IMR-90 (cell line): ENCODE measurements around the gene MRM1. TPM values are rescaled to one million over a fixed set of nuclear protein-coding genes. Genes with fewer than 3 reads are reported as not detected.

Experiments used
- ATAC-seq: fragments of 200-7000 bp; cut with Tn5 transposase; 2 replicates; pipeline ENCODE4 v1.9.1; 2020; ENCODE audit warnings: low read depth, mild to moderate bottlenecking, moderate library complexity
- BruUV-seq: library from RNA; stranded (reverse); fragments of 400-500 nt; replicated peaks from 2 replicates; lab custom pipeline; 2021; lab: Mats Ljungman, UMichigan
- CTCF ChIA-PET: fragments of 300-600 bp; formaldehyde crosslinking; extraction: SDS; loops from one replicate; lab custom pipeline; 2021; ENCODE audit warnings: antibody characterized with exemption; lab: Yijun Ruan, JAX
- POLR2A ChIA-PET: fragments of 300-600 bp; sonication (Branson Sonifier 250); formaldehyde crosslinking; loops from one replicate; lab custom pipeline; 2022; ENCODE audit warnings: antibody characterized with exemption; ENCODE audit not compliant: unreplicated experiment; lab: Charles Lee
- DNase-seq: peaks from one replicate; pipeline ENCODE4 v3.0.0; 2013
- H2AFZ ChIP-seq: replicated peaks from 2 replicates; pipeline ENCODE3; 2013; ENCODE audit warnings: low read length, mild to moderate bottlenecking; ENCODE audit not compliant: poor library complexity
- H2AK5ac ChIP-seq: 2 replicates; pipeline ENCODE4 v1.6.1; 2013; ENCODE audit warnings: low read depth, low read length, inconsistent platforms
- H2AK9ac ChIP-seq: replicated peaks from 2 replicates; pipeline ENCODE3; 2013; ENCODE audit warnings: mild to moderate bottlenecking, low read depth, low read length, moderate library complexity; ENCODE audit not compliant: poor library complexity
- H2BK120ac ChIP-seq: 2 replicates; pipeline ENCODE4 v1.6.1; 2013; ENCODE audit warnings: low read depth, low read length, inconsistent platforms
- H2BK15ac ChIP-seq: 3 replicates; pipeline ENCODE4 v1.6.1; 2013; ENCODE audit warnings: low read depth, low read length, inconsistent platforms
- H2BK20ac ChIP-seq: 2 replicates; pipeline ENCODE4 v1.6.1; 2013; ENCODE audit warnings: low read depth, mild to moderate bottlenecking, inconsistent platforms, low read length, moderate library complexity
- H2BK5ac ChIP-seq: 2 replicates; pipeline ENCODE4 v1.6.1; 2013; ENCODE audit warnings: mild to moderate bottlenecking, low read depth, low read length, inconsistent platforms; ENCODE audit not compliant: poor library complexity, severe bottlenecking
- H3K14ac ChIP-seq: replicated peaks from 2 replicates; pipeline ENCODE4 v1.6.1; 2013; ENCODE audit warnings: low read depth, low read length, inconsistent platforms
- H3K18ac ChIP-seq: 2 replicates; pipeline ENCODE4 v1.6.1; 2013; ENCODE audit warnings: low read depth, low read length, control low read depth
- H3K23ac ChIP-seq: 2 replicates; pipeline ENCODE4 v1.6.1; 2013; ENCODE audit warnings: low read depth, low read length, inconsistent platforms
- H3K27ac ChIP-seq: 2 replicates; pipeline ENCODE4 v1.5.1; 2013; ENCODE audit warnings: mild to moderate bottlenecking, control low read depth, low read length; ENCODE audit not compliant: insufficient read depth
- H3K27me3 ChIP-seq: 2 replicates; pipeline ENCODE4 v1.6.1; 2013; ENCODE audit warnings: low read length; ENCODE audit not compliant: control insufficient read depth, insufficient read depth
- H3K36me3 ChIP-seq: 2 replicates; pipeline ENCODE4 v1.6.1; 2013; ENCODE audit warnings: low read length, mixed read lengths; ENCODE audit not compliant: control insufficient read depth, insufficient read depth
- H3K4ac ChIP-seq: 2 replicates; pipeline ENCODE4 v1.6.1; 2013; ENCODE audit warnings: low read depth, low read length, inconsistent platforms
- H3K4me1 ChIP-seq: 2 replicates; pipeline ENCODE4 v1.6.1; 2013; ENCODE audit warnings: low read length, mixed read lengths; ENCODE audit not compliant: control insufficient read depth, insufficient read depth
- H3K4me2 ChIP-seq: 2 replicates; pipeline ENCODE4 v1.6.1; 2013; ENCODE audit warnings: low read depth, mild to moderate bottlenecking, control low read depth, low read length, moderate library complexity
- H3K4me3 ChIP-seq: 2 replicates; pipeline ENCODE4 v1.5.1; 2013; ENCODE audit warnings: low read depth, mild to moderate bottlenecking, control low read depth, low read length, moderate library complexity; ENCODE audit not compliant: insufficient read depth
- H3K56ac ChIP-seq: 2 replicates; pipeline ENCODE4 v1.6.1; 2013; ENCODE audit warnings: low read length, inconsistent platforms; ENCODE audit not compliant: insufficient read depth; ENCODE audit errors: extremely low read depth
- H3K79me1 ChIP-seq, 2 experiments: 2 replicates each; pipeline ENCODE4 v1.6.1; 2013; ENCODE audit warnings: low read length in 2 of 2, inconsistent platforms in 1 of 2, low read depth in 1 of 2
- H3K9ac ChIP-seq: 2 replicates; pipeline ENCODE4 v1.6.1; 2013; ENCODE audit warnings: low read depth, low read length, control low read depth
- H3K9me1 ChIP-seq: 2 replicates; pipeline ENCODE4 v1.6.1; 2013; ENCODE audit warnings: low read length, inconsistent platforms; ENCODE audit not compliant: insufficient read depth
- H3K9me3 ChIP-seq: 2 replicates; pipeline ENCODE4 v1.6.1; 2013; ENCODE audit warnings: low read length; ENCODE audit not compliant: control insufficient read depth, insufficient read depth
- H4K20me1 ChIP-seq: 2 replicates; pipeline ENCODE4 v1.6.1; 2013; ENCODE audit warnings: low read length, inconsistent platforms; ENCODE audit not compliant: insufficient read depth
- H4K5ac ChIP-seq: 2 replicates; pipeline ENCODE4 v1.6.1; 2013; ENCODE audit warnings: mild to moderate bottlenecking, low read depth, low read length, control low read depth
- H4K8ac ChIP-seq, 2 experiments: 2 replicates each; pipeline ENCODE4 v1.6.1; 2013; ENCODE audit warnings: low read depth in 2 of 2, low read length in 2 of 2, control low read depth in 1 of 2, inconsistent platforms in 1 of 2
- H4K91ac ChIP-seq: 2 replicates; pipeline ENCODE4 v1.6.1; 2013; ENCODE audit warnings: low read depth, low read length, inconsistent platforms; ENCODE audit not compliant: insufficient read depth
- CHD1 ChIP-seq: IDR thresholded peaks from 2 replicates; pipeline ENCODE4 v1.6.1; 2012; ENCODE audit warnings: low read depth, low read length, improper control_type of control experiment
- FOS ChIP-seq: fragments of 150-350 bp; IDR thresholded peaks from 2 replicates; pipeline ENCODE4 v1.6.1; 2016; ENCODE audit warnings: low read depth, low read length
- RFX5 ChIP-seq: IDR thresholded peaks from 2 replicates; pipeline ENCODE4 v1.8.0; 2012; ENCODE audit warnings: low read depth, mild to moderate bottlenecking, low read length, moderate library complexity
- WGBS, 2 experiments: methylation state at CpG; one replicate each; pipeline versions ENCODE4 v1.1.5 to v1.1.7; 2013; ENCODE audit warnings: missing lambda C conversion rate in 2 of 2; ENCODE audit not compliant: insufficient read length in 1 of 2; ENCODE audit errors: extremely low coverage in 2 of 2; 5-methylcytosine and 5-hydroxymethylcytosine counted together
- dilution Hi-C: fragments of 300-500 bp; cut with HindIII; formaldehyde crosslinking; loops from one replicate; pipeline ENCODE4 v1.14.3; 2018; ENCODE audit warnings: low sequenced_read_pairs; ENCODE audit not compliant: unreplicated experiment
- in situ Hi-C: fragments of 300-500 bp; cut with MboI; formaldehyde crosslinking; loops from 3 replicates; pipeline ENCODE4 v1.14.3; 2019; ENCODE audit warnings: low sequenced_read_pairs, inconsistent platforms, mixed read lengths
- intact Hi-C: fragments of 100-400 bp; cut with micrococcal nuclease; formaldehyde crosslinking; loops from 2 replicates; pipeline ENCODE4 v1.10.0; 2022
- polyA plus RNA-seq, 3 experiments: library from polyadenylated mRNA; depleted of rRNA; stranded (reverse); fragments of >200 nt; gene quantifications; 2 replicates each; pipeline ENCODE4 v1.2.3, GENCODE V29; 2012; ENCODE audit warnings: low replicate concordance in 1 of 3
- total RNA-seq: library from RNA; depleted of rRNA; stranded (reverse); fragments of >200 nt; gene quantifications from 2 replicates; pipeline ENCODE4 v1.2.3, GENCODE V29; 2012

The MRM1 gene
- total and polyA plus RNA-seq, 2 of the 4 experiments (the other 2 are of a cell fraction): 2.2 to 5.3 TPM

DNA sequence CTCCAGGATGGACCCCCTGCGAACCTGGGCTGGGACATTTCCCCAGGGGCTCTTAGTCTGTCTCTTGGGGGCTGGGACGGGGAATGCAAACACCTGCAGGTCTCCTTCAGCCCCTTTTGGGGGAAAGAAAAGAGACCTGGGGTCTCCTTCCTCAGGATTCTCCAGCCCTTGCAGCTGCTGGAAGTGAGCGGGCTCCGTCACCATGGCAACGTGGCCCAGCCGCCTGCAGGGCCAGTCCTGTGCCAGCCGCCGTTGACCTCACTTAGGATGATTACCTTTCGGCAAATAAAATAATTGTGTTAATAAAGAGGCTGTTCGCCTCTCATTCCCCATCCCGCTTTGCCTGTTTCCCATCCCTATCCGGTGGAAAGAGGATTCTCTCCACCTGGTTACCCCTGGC, 25.7 kb downstream of the MRM1 start:
- Histone ChIP-seq H2BK15ac (no peak overlapping the region), H2BK5ac (no peak overlapping the region), H4K5ac (no peak overlapping the region), H4K8ac (no peak overlapping the region), H4K91ac (no peak overlapping the region), H3K79me1 (no peaks in the 10 kb centered on the region), H3K4me2 (no peak overlapping the region), H2BK120ac (no peak overlapping the region), H2AK9ac (no peak overlapping the region), H3K56ac (no peak overlapping the region), H3K4ac (no peak overlapping the region), H2AFZ (no peak overlapping the region), H3K36me3 (no peaks in the 10 kb centered on the region), H3K9me1 (no peaks in the 10 kb centered on the region), H3K4me3 (no peak overlapping the region), H3K4me1 (no peaks in the 10 kb centered on the region), H3K27ac (no peak overlapping the region), H3K9me3 (no peaks in the 10 kb centered on the region), H3K18ac (no peak overlapping the region), H2AK5ac (no peak overlapping the region), H3K27me3 (peaks cover 23% of the 10 kb centered on the region), H4K20me1 (no peaks in the 10 kb centered on the region; the same call in 1 of the 2 replicates), H3K23ac (no peak overlapping the region), H3K14ac (no peak overlapping the region), H3K9ac (no peak overlapping the region), H2BK20ac (no peak overlapping the region)
- no TSS peak for BruUV-seq
- intact Hi-C loops: no loop called here
- no peak for ATAC-seq
- CTCF ChIA-PET: interaction anchor here (1.6 kb wide), 1 partner anchor 10 kb away, joined by 3 read pairs; no protein-coding TSS in a partner anchor
- POLR2A ChIA-PET: no interaction called here
- in situ Hi-C loops: no loop called here
- WGBS, 2 experiments: no CpG with 5 or more reads among the region's 12 CpGs
- DNase-seq: no peak
- no peak for TF ChIP-seq FOS
- TF ChIP-seq RFX5: no peak
- TF ChIP-seq CHD1: no peak
- dilution Hi-C loops: loop anchor here (25.0 kb wide), 1 partner anchor 435 kb away; no protein-coding TSS in a partner anchor
